ENCODE results near the gene RFX8.

- TF ChIP-seq CTCF (IDR thresholded peaks at IDR 0.05) (no peak), POLR2A (IDR thresholded peaks at IDR 0.05) (no peak)
Measured at GRCh38 chr2:101351207-101351606, 123.7 kb downstream of the RFX8 start.

All from lower leg skin (tissue), 3 donors.